CD4-positive, CD25-positive, alpha-beta regulatory T cell (primary cell): ENCODE measurements around the gene NMB. TPM values are rescaled to one million over a fixed set of nuclear protein-coding genes. Genes with fewer than 3 reads are reported as not detected.
A peak's percentile ranks its signal among the peaks of the same experiment; 100 is the strongest.

Experiments
- ATAC-seq, 2 donors: fragments of 150-1000 bp; cut with Tn5 transposase; one replicate each; pipeline ENCODE4 v1.10.0; 2021; ENCODE audit warnings: low read depth in 2 of 2, moderate number of reproducible peaks in 2 of 2, moderate library complexity in 1 of 2
- DNase-seq, 3 donors: peaks; one replicate each; pipeline versions ENCODE4 v3.0.0 to v3.0.0-alpha.2; 2012 to 2022; ENCODE audit warnings: mixed read lengths in 1 of 3
- H3K27ac ChIP-seq: one replicate; pipeline ENCODE4 v1.7.0; 2013; ENCODE audit warnings: mild to moderate bottlenecking, low read length; ENCODE audit not compliant: insufficient read depth, poor library complexity, severe bottlenecking
- H3K27me3 ChIP-seq: one replicate; pipeline ENCODE4 v1.7.0; 2013; ENCODE audit warnings: low read length; ENCODE audit not compliant: control insufficient read depth, insufficient read depth
- H3K36me3 ChIP-seq: one replicate; pipeline ENCODE4 v1.7.0; 2013; ENCODE audit warnings: mild to moderate bottlenecking, low read length, moderate library complexity; ENCODE audit not compliant: control insufficient read depth, insufficient read depth
- H3K4me1 ChIP-seq: 2 replicates; pipeline ENCODE4 v1.7.0; 2013; ENCODE audit warnings: mild to moderate bottlenecking, low read length; ENCODE audit not compliant: insufficient read depth, control insufficient read depth, poor library complexity, severe bottlenecking
- H3K4me3 ChIP-seq: one replicate; pipeline ENCODE4 v1.7.0; 2013; ENCODE audit warnings: low read depth, mild to moderate bottlenecking, low read length, moderate library complexity
- H3K9me3 ChIP-seq, 2 experiments: 1 replicate in 1 of 2; 2 replicates in 1 of 2; pipeline ENCODE4 v1.7.0; 2013; ENCODE audit warnings: low read length in 2 of 2, mild to moderate bottlenecking in 1 of 2, moderate library complexity in 1 of 2; ENCODE audit not compliant: control insufficient read depth in 2 of 2
- H3K27ac Mint-ChIP-seq, 3 donors: one replicate each; pipeline ENCODE4 v1.8.0; 2020 to 2022; ENCODE audit warnings: mild to moderate bottlenecking in 3 of 3, mixed read lengths in 3 of 3, moderate library complexity in 2 of 3
- H3K27me3 Mint-ChIP-seq: one replicate; pipeline ENCODE4 v1.8.0; 2022; ENCODE audit warnings: mild to moderate bottlenecking, mixed read lengths
- H3K36me3 Mint-ChIP-seq: one replicate; pipeline ENCODE4 v1.8.0; 2020; ENCODE audit warnings: mixed read lengths
- H3K4me1 Mint-ChIP-seq, 4 donors: one replicate each; pipeline ENCODE4 v1.8.0; 2020 to 2022; ENCODE audit warnings: mixed read lengths in 4 of 4, mild to moderate bottlenecking in 1 of 4
- H3K4me3 Mint-ChIP-seq, 4 donors: one replicate each; pipeline ENCODE4 v1.8.0; 2020 to 2022; ENCODE audit warnings: mild to moderate bottlenecking in 4 of 4, mixed read lengths in 4 of 4, moderate library complexity in 3 of 4
- H3K9me3 Mint-ChIP-seq, 7 donors: one replicate each; pipeline ENCODE4 v1.8.0; 2020 to 2022; ENCODE audit warnings: mixed read lengths in 7 of 7, mild to moderate bottlenecking in 3 of 7, moderate library complexity in 2 of 7
- polyA plus RNA-seq, 4 donors: library from polyadenylated mRNA; unstranded; fragments of 300-500 nt; fragmentation: Illumina TruSeq; gene quantifications; one replicate each; pipeline ENCODE4 v1.2.3, GENCODE V29; 2021
- total RNA-seq: library from RNA; stranded (reverse); gene quantifications from one replicate; pipeline ENCODE4 v1.2.3, GENCODE V29; 2022

Gene NMB
- total and polyA plus RNA-seq, 5 donors from 2014 or later: 2.2 to 7.1 (median 6.4) TPM

DNA sequence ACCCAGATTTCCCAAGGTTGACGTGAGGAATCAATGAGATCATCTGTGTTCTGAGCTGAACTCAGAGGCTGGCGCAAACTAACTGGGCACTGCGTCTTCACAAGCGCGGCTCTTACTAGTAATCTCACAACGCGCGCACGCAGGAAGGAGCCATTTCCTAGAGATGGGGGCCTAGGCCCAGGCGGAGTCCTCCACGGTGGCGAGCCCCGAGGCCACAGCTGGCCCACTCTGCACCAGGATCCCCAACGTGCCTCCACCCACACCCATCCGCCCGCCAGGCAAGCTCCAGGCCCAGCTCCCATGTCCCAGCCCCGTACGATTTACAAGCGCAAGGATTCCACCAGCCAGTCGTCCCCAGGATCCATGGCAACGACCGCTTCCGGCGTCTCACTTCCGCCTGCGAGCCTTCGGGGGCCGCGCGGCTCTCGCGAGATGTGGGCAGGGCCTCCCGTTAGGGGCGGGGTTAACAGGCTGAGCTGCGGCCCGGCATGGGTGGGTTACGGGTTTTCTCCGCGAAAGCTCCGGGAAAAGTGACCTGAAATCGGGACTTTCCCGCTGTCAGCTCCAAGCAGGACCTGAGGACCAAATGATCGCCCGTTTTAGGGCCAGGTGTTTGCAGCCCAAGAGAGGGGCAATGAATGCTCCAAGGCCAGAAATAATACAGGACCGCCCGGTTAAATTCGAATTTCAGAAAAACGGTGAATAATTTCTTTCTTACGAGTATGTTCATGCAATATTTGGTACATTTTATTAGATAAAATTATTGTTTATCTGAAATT, 3.9 kb downstream of the NMB start, which contains the start of gene WDR73:
Gene WDR73, minus strand, starts transcription at position 374 of the 779 bp plus-strand sequence. Its CDS starts 9 bp downstream, at position 365.
- Histone ChIP-seq H3K27me3 (no peaks in the 10 kb centered on the region), H3K27ac (peak within 1 kb of the TSS; percentile 81), H3K9me3 (no peaks in the 10 kb centered on the region), H3K36me3 (peaks cover 16% of the 10 kb centered on the region), H3K4me1 (peaks cover 45% of the 10 kb centered on the region), H3K4me3 (peak within 1 kb of the TSS; percentile 95)
- Mint-ChIP-seq H3K4me1 (peaks cover 8 to 62% (median 18%) of the 10 kb centered on the region in 4 donors), H3K9me3 (no peaks in the 10 kb centered on the region), H3K27ac (peak within 1 kb of the TSS; percentile 95 to 98 (median 95)), H3K27me3 (no peaks in the 10 kb centered on the region), H3K4me3 (peak within 1 kb of the TSS; percentile 91 to 99 (median 98)), H3K36me3 (peaks cover 10% of the 10 kb centered on the region)
- peak; percentile 96 to 98 (median 97) for DNase-seq
- ATAC-seq: peak; percentile 73 to 79

DNA sequence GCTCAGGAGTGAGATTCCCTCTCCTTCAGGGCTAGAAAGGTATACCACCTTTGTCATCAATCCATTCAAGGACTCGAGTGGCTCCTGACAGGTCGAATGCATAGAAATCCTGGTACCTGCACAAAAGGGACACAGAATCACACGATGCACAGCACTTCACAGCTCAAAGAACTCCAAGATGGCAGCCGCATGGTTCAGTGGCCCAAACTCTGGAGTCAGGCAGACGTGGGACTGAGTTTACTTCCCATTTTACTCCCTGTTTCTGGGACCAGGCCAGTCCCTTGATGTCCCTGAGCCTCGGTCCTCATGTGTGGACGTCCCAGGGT, 4.5 kb downstream of the NMB start:
- Mint-ChIP-seq H3K27me3 (no peaks in the 10 kb centered on the region), H3K4me3 (peak overlapping the region; percentile 91 to 99 (median 98)), H3K4me1 (peaks cover 5 to 60% (median 21%) of the 10 kb centered on the region in 4 donors), H3K27ac (peak overlapping the region; percentile 95 to 98 (median 95)), H3K9me3 (no peaks in the 10 kb centered on the region), H3K36me3 (peaks cover 13% of the 10 kb centered on the region)
- Histone ChIP-seq H3K4me3 (peak overlapping the region; percentile 95), H3K4me1 (peaks cover 39% of the 10 kb centered on the region), H3K27me3 (no peaks in the 10 kb centered on the region), H3K36me3 (peaks cover 21% of the 10 kb centered on the region), H3K27ac (peak overlapping the region; percentile 81), H3K9me3 (no peaks in the 10 kb centered on the region)
- ATAC-seq (no peak), DNase-seq (no peak)

DNA sequence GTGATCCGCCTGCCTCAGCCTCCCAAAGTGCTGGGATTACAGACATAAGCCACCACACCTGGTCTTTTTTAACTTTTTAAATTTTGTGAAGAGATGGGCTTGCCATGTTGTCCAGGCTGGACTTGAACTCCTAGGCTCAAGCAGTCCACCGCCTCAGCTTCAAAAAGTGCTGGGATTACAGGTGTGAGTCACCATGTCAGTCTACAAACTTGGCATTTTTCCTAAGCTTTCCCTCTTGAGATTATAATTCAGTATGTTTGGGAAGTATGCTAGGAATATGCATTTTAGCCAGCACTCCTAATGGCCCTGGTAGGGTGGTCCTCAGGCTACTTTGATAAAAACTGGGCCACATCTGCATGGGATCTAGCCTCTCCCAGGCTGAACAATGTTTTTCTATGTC, 8.3 kb downstream of the NMB start:
- Mint-ChIP-seq H3K4me1 (peaks cover 1 to 38% (median 16%) of the 10 kb centered on the region in 4 donors), H3K36me3 (peaks cover 24% of the 10 kb centered on the region), H3K27me3 (no peaks in the 10 kb centered on the region), H3K9me3 (no peaks in the 10 kb centered on the region), H3K4me3 (no peak overlapping the region), H3K27ac (peak overlapping the region in 1 of 3 donors; percentile 96)
- ATAC-seq (no peak), DNase-seq (no peak)
- Histone ChIP-seq H3K27ac (peak overlapping the region; percentile 14), H3K4me1 (peaks cover 24% of the 10 kb centered on the region), H3K36me3 (peaks cover 56% of the 10 kb centered on the region), H3K27me3 (no peaks in the 10 kb centered on the region), H3K9me3 (no peaks in the 10 kb centered on the region), H3K4me3 (no peak overlapping the region)

DNA sequence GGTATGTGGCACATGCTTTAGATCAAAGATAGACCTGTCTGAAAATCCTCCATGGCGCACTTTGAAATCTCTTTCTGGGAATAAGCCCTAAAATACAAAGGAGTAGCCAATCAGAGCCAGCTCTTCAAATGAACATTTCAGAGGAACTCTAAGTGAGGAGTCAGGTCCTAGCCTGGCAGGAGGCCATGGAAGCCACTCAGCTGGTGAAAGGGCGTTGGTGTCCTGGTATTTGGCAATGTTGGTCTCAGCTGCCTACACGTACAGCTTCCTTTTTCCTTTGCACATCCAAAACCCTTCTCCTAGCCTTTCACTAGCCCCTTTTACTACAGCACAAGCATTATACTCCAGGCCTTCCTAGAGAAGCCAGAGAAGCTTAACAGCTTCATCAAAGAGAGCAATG, 9.5 kb downstream of the NMB start:
- H3K4me1 Mint-ChIP-seq: peaks cover 0 to 30% (median 15%) of the 10 kb centered on the region in 4 donors
- no peak overlapping the region for H3K27ac ChIP-seq
- peak overlapping the region in 2 of 3 donors; percentile 47 to 60 for H3K27ac Mint-ChIP-seq
- peaks cover 27% of the 10 kb centered on the region for H3K36me3 Mint-ChIP-seq
- ATAC-seq (no peak), DNase-seq (no peak)
- no peaks in the 10 kb centered on the region for H3K9me3 ChIP-seq
- H3K36me3 ChIP-seq: peaks cover 65% of the 10 kb centered on the region
- peaks cover 16% of the 10 kb centered on the region for H3K4me1 ChIP-seq
- no peak overlapping the region for H3K4me3 ChIP-seq
- H3K4me3 Mint-ChIP-seq: peak overlapping the region in 1 of 4 donors; percentile 70
- H3K27me3 Mint-ChIP-seq: no peaks in the 10 kb centered on the region
- H3K9me3 Mint-ChIP-seq: no peaks in the 10 kb centered on the region
- no peaks in the 10 kb centered on the region for H3K27me3 ChIP-seq

DNA sequence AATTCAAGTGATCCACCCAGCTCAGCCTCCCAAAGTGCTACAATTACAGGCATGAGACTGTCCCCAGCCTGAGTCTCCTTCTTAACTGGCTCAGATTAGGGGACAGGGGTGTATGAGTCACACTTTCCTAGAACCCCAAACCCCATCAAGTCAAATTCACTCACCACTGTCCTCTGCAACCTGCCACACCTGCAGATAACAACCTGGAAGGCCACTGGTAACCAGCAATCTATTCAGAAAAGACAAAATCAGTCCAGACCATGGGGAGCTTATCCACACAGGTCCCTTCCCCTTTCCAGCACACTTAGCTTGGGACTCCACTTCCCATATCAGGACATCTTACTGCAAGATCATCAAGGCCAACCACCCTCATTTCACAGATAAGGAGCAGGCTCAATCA, 10.3 kb downstream of the NMB start:
- Histone ChIP-seq H3K36me3 (peaks cover 73% of the 10 kb centered on the region), H3K27ac (no peak overlapping the region), H3K27me3 (no peaks in the 10 kb centered on the region), H3K9me3 (no peaks in the 10 kb centered on the region), H3K4me1 (peaks cover 8% of the 10 kb centered on the region), H3K4me3 (no peak overlapping the region)
- no peak for ATAC-seq
- Mint-ChIP-seq H3K9me3 (no peaks in the 10 kb centered on the region), H3K27me3 (no peaks in the 10 kb centered on the region), H3K27ac (peak overlapping the region; percentile 17 to 63 (median 60)), H3K4me3 (no peak overlapping the region), H3K4me1 (peaks cover 0 to 24% (median 15%) of the 10 kb centered on the region in 4 donors), H3K36me3 (peaks cover 32% of the 10 kb centered on the region)
- no peak for DNase-seq

DNA sequence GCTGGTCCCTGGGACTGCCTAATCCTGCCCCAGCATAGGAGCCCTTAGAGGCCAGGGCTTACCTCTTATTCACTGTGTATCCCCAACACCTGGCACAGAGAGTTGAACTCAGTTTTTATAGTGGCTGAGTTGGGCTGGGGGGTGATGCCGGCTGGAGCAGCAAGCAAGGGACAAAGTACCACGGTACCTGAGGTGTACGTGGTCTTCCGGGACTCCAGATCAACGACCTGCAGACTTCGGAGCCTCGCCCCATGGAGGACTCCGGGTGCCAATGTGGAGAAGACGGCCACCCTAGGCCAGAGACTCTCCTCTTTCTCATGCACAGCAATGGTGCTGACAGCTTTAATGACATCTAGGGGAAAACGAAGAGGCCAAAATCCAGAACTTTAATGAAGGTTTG, 12.0 kb downstream of the NMB start:
- no peaks in the 10 kb centered on the region for H3K9me3 ChIP-seq
- Mint-ChIP-seq H3K9me3 (no peaks in the 10 kb centered on the region), H3K4me3 (no peak overlapping the region), H3K27ac (peak overlapping the region in 1 of 3 donors; percentile 53), H3K36me3 (peaks cover 25% of the 10 kb centered on the region), H3K27me3 (no peaks in the 10 kb centered on the region), H3K4me1 (peaks cover 0 to 14% (median 8%) of the 10 kb centered on the region in 4 donors)
- H3K4me3 ChIP-seq: no peak overlapping the region
- H3K36me3 ChIP-seq: peaks cover 78% of the 10 kb centered on the region
- H3K27ac ChIP-seq: no peak overlapping the region
- DNase-seq (no peak), ATAC-seq (no peak)
- no peaks in the 10 kb centered on the region for H3K4me1 ChIP-seq
- no peaks in the 10 kb centered on the region for H3K27me3 ChIP-seq

DNA sequence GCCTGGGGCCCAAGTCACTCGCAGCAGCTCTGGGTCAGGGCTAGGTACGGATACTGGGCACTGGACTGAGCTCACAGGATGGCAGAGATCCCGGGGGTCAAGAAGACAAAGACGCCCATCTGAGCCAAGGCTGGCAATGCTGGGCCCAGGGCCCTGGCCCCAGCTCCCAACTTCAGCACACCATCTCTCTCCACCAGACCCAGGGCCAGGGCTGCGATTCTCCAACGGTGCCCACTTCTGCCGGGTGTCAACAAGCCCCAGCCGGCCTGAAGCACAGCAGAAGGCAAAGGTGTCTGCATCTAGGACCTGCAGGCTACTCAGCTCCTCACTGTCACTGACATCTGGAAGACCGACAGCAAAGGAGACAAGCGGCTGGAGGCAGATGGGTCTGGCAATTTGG, 12.5 kb downstream of the NMB start:
- H3K36me3 ChIP-seq: peaks cover 83% of the 10 kb centered on the region
- ATAC-seq (no peak), DNase-seq (no peak)
- peaks cover 0 to 14% (median 8%) of the 10 kb centered on the region in 4 donors for H3K4me1 Mint-ChIP-seq
- no peaks in the 10 kb centered on the region for H3K27me3 Mint-ChIP-seq
- H3K9me3 ChIP-seq: no peaks in the 10 kb centered on the region
- no peaks in the 10 kb centered on the region for H3K9me3 Mint-ChIP-seq
- no peak overlapping the region for H3K4me3 Mint-ChIP-seq
- H3K27me3 ChIP-seq: no peaks in the 10 kb centered on the region
- no peak overlapping the region for H3K27ac ChIP-seq
- peaks cover 25% of the 10 kb centered on the region for H3K36me3 Mint-ChIP-seq
- H3K4me1 ChIP-seq: no peaks in the 10 kb centered on the region
- H3K4me3 ChIP-seq: no peak overlapping the region
- no peak overlapping the region for H3K27ac Mint-ChIP-seq

DNA sequence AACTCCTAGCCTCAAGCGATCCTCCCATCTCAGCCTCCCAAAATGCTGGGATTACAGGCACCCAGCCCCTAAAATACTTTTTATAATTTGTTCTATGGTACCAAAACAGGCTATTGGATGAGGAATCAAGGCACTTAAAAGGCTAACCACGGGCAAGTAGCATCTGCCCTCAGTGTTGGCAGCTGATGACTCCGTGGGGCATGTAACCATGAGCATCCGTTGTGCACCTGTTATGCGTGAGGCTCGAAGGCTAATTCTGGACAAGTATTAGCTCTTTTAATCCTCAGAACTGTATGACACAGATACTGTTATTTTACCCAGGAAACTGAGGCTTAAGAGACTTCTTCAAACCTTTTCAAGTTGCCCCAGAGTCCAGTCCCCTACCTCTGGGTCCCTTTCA, 14.2 kb downstream of the NMB start:
- no peak for ATAC-seq
- Histone ChIP-seq H3K9me3 (no peaks in the 10 kb centered on the region), H3K27ac (no peak overlapping the region), H3K4me3 (no peak overlapping the region), H3K27me3 (no peaks in the 10 kb centered on the region), H3K36me3 (peaks cover 89% of the 10 kb centered on the region), H3K4me1 (no peaks in the 10 kb centered on the region)
- no peak for DNase-seq
- peaks cover 31% of the 10 kb centered on the region for H3K36me3 Mint-ChIP-seq
- H3K27ac Mint-ChIP-seq: no peak overlapping the region
- H3K27me3 Mint-ChIP-seq: no peaks in the 10 kb centered on the region
- H3K9me3 Mint-ChIP-seq: no peaks in the 10 kb centered on the region
- H3K4me3 Mint-ChIP-seq: no peak overlapping the region
- H3K4me1 Mint-ChIP-seq: peaks cover 0 to 10% (median 5%) of the 10 kb centered on the region in 4 donors
